ENCODE results near the gene CHI3L2.

DNA sequence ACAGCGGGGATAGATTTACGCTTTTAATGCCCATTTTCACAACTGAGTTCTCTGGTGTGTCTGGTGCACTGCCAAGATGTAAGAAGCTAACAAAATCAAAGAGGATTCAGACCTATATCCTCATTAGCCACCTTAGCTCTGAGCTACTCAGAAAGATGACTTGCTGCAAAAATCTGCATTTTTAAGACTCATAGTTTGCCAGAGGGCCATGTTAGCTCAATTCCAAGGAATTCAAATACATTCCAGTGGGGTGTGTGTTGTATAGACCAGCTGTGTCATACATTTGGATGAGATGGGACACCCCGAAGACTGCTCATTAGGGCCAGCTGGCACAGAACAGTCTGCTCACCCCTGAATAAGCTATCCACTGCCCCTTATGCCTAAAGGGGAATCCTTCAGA, 36.0 kb upstream of the CHI3L2 start:
- TF ChIP-seq TAF1 (IDR thresholded peaks at IDR 0.05; ENCODE audit: low read depth) (no peak), MXI1 (conservative IDR thresholded peaks at IDR 0.05; ENCODE audit: poor library complexity, severe bottlenecking) (no peak), EP300 (conservative IDR thresholded peaks at IDR 0.05; ENCODE audit: poor library complexity, severe bottlenecking) (no peak), EZH2 (IDR thresholded peaks at IDR 0.05; ENCODE audit: borderline replicate concordance, insufficient read depth, low read length, poor library complexity, severe bottlenecking) (no peak), POLR2AphosphoS5 (IDR thresholded peaks at IDR 0.05) (no peak), RAD21 (conservative IDR thresholded peaks at IDR 0.05) (no peak)
- TF ChIP-seq, protein P1, sequence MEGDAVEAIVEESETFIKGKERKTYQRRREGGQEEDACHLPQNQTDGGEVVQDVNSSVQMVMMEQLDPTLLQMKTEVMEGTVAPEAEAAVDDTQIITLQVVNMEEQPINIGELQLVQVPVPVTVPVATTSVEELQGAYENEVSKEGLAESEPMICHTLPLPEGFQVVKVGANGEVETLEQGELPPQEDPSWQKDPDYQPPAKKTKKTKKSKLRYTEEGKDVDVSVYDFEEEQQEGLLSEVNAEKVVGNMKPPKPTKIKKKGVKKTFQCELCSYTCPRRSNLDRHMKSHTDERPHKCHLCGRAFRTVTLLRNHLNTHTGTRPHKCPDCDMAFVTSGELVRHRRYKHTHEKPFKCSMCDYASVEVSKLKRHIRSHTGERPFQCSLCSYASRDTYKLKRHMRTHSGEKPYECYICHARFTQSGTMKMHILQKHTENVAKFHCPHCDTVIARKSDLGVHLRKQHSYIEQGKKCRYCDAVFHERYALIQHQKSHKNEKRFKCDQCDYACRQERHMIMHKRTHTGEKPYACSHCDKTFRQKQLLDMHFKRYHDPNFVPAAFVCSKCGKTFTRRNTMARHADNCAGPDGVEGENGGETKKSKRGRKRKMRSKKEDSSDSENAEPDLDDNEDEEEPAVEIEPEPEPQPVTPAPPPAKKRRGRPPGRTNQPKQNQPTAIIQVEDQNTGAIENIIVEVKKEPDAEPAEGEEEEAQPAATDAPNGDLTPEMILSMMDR (IDR thresholded peaks at IDR 0.05; ENCODE audit: poor library complexity, severe bottlenecking) = no peak
- TF ChIP-seq, protein P2, sequence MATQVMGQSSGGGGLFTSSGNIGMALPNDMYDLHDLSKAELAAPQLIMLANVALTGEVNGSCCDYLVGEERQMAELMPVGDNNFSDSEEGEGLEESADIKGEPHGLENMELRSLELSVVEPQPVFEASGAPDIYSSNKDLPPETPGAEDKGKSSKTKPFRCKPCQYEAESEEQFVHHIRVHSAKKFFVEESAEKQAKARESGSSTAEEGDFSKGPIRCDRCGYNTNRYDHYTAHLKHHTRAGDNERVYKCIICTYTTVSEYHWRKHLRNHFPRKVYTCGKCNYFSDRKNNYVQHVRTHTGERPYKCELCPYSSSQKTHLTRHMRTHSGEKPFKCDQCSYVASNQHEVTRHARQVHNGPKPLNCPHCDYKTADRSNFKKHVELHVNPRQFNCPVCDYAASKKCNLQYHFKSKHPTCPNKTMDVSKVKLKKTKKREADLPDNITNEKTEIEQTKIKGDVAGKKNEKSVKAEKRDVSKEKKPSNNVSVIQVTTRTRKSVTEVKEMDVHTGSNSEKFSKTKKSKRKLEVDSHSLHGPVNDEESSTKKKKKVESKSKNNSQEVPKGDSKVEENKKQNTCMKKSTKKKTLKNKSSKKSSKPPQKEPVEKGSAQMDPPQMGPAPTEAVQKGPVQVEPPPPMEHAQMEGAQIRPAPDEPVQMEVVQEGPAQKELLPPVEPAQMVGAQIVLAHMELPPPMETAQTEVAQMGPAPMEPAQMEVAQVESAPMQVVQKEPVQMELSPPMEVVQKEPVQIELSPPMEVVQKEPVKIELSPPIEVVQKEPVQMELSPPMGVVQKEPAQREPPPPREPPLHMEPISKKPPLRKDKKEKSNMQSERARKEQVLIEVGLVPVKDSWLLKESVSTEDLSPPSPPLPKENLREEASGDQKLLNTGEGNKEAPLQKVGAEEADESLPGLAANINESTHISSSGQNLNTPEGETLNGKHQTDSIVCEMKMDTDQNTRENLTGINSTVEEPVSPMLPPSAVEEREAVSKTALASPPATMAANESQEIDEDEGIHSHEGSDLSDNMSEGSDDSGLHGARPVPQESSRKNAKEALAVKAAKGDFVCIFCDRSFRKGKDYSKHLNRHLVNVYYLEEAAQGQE (IDR thresholded peaks at IDR 0.05; ENCODE audit: borderline replicate concordance) = no peak
